Activated T-cell treated with anti-CD3 and anti-CD28 coated beads for 1 hour (primary cell): ENCODE data around the gene MEST.
"Not testable (repeated sequence)": the region's sequence is repeated elsewhere in the genome, so short reads cannot be mapped to it uniquely, and the experiment has no call there.

Experiments used
- DNase-seq: peaks from one replicate; pipeline ENCODE4 v3.0.0-alpha.2; 2020; ENCODE audit warnings: low read depth

MEST gene

DNA sequence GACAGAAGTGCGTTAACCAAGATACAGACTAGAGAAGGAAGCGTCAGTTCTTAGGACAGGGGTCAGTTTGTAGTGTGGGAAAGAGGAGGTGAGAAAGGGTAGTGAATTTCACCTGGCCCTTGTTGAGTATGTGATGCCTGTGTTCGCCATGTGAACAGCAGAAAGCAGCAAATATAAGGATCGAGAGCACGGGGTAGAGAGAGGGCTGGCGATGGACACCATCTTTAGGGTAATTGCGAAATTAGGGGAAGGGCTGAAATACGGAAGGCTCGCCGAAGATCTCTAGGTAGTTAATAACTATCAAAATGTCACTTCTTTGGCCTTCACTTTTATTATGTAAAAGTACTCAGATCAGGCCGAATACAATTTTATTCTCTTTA lies 6.2 kb upstream of the MEST start:
- no peak for DNase-seq

- peak; percentile 28 for DNase-seq
Measured at GRCh38 chr7:130486114-130486953, 5.6 kb upstream of the MEST start.

DNA sequence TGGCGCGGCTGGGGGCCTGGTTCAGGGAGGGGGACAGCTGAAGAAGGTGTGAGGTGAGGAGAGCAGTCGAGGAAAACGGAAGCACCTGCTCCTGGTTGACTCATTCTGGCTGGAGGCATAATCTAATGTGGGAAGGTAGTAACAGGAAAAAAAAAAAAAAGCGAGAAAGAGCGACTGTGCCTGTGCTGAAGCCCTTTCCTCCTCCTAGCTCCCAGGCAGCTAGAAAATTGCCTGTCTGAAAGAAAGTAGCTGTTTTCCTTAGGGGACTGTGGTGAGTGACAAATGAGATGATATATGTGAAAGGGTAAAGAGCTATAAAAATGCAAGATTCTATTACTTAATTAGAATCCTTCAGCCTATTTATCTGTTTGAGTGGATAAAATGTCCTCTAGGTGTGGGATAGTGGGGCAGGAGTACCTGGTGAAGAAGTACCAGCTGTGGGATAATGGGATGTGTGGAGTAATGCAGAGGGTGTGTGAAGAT lies 4.9 kb upstream of the MEST start:
- DNase-seq: no peak

DNA sequence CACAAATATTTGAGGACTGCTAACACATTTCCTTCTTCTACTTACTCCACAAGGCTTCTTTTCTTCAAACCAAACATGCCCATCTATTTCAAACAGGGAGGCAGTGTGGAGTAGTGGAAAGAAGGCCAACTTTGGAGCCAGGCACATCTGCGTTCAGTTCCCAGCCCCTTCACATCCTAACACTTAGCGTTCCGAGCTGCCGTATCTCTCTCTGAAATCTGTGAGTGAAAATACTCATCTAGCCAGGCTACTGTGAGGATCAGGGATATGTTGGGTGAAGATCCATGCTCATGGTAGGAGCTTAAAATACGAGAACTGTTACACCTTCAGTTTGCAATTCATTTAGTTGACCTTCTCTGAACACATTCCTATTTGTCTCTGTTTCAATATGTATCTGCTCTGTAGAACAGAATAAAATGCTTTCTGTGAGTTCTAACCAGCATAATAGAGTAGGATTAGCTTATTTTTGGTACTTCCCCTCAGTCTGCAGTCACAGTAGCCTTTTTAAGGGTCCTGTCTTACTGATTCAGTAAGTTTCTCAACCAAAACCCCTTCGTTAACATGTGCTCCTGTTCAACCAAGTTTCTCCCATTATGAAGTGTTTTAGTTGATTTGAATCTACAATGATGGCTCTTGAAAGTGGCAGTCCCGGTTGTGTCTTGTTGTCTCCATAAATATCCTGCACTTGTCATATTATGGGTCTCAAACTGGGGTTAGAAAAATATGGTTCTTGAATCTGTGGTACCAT lies 3.3 kb upstream of the MEST start:
- DNase-seq: no peak

GRCh38 chr7:130489140-130489983 lies 2.5 kb upstream of the MEST start:
- no peak for DNase-seq

DNA sequence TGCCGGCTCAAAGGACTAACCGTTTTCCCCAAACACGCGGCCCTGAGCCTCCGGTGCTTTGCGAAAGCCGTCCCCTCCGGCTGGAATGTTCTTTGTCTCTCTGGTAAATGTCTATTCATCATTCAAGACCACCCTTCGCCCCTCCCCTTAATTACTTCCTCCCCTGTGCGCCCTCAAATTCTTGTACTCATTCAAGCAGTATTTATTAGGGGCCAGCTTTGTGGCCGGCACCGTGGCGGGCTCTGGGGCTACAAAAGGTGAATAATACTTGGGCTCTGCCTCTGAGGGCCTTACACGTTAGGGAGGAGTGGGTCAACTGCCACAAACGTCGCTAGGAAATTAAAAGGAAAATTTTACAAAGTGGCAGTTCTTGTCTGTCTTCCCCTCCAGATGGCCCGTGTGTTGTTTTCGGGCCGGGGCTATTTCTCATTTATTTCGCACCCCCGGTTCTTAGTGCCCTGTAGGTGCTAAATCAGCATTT lies 1.5 kb upstream of the MEST start:
- no peak for DNase-seq

- DNase-seq: no peak
Measured at GRCh38 chr7:130490888-130491804, 739 bp upstream of the MEST start.

DNA sequence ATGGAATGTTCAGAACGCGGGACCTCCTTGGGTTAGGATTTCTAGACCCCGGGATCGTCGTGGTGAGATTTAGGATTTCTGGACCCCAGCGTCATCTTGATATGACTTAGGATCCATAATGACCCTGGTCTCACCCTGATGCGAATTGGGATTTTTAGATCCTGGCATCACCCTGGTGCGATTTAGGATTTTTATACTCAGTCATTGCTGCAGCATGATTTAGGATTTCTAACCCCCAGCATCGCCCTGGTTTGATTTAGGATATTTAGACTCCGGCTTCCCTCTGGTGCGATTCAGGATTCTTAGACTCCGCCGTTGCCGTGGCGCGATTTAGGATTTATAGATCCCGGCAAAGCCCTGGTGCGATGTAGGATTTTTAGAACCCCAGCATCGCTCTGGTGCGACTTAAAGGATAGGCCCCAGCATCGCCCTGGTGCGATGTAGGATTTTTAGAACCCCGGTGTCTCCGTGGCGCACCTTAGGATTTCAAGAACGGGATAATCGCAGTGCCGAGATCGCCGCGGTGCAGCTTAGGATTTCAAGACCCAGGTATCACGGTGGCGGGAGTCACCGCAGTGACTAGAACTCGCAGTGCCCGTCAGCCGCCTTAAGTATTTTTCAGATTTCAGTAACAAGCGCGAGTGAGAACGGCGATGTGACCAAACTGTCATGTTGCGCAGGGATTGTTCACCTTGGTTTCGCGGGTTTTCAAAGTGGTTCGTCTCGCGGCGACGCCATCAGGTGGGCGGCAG lies 814 bp downstream of the MEST start:
- DNase-seq: no peak

- DNase-seq: no peak
Measured at GRCh38 chr7:130493275-130493873, 1.5 kb downstream of the MEST start.

DNA sequence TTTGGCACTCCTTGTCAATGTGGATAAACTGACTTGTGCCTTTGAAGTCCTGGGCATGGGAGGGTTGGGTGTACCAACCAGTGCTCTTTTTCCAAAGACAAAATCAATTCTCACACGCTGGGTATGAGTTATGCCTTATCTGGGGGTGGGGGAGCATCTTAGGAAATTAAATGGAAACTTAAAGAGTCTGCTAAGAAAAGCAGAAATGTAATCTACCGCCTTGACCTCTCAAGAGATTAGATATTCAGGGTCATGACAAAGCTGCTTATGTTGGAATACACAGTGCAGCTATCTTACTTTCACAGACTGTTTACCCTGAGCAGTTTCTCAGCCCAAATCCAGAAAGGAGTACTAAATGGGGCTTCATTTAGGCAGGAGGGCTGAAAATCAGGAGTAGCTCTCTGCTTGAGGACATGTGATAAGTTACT lies 2.6 kb downstream of the MEST start:
- DNase-seq: no peak

DNA sequence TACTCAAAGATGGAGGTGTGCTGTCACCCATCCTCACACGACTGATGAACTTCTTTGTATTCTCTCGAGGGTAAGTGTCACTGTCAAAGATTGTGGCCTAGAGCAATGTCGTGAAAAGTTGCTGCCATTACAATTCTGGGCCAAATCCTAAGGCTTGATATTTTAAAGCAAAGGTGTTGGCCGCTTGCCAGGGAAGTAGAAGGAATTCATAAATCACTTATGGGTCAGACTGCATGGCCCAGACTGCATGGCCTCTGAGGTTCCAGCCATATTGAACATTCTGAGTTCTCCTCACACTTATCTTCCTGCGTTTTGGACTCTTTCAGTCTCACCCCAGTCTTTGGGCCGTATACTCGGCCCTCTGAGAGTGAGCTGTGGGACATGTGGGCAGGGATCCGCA lies 8.6 kb downstream of the MEST start:
- DNase-seq: no peak

DNA sequence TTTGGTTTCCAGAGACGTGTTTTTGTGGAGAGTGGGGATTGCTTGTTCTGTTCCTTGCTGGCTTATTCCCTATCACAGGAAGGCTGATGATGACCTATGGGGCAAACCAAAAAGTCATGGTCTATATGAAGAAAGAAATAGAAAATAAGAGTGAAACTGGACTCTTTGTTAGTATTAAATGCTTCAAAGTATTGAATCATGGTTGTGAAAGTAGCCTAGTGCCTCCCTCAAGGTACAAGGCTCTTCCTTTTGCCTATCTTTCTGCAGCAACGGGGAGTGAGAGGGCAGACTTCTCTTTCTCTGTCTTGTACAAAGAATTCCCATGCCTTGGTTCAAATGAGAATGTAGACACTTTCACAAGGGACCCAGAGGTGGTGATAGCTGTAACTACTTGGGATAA lies 9.0 kb downstream of the MEST start:
- DNase-seq: no peak

GRCh38 chr7:130505753-130506152 lies 13.9 kb downstream of the MEST start:
- no peak for DNase-seq

GRCh38 chr7:130506358-130506757 lies 14.5 kb downstream of the MEST start:
- no peak for DNase-seq

DNA sequence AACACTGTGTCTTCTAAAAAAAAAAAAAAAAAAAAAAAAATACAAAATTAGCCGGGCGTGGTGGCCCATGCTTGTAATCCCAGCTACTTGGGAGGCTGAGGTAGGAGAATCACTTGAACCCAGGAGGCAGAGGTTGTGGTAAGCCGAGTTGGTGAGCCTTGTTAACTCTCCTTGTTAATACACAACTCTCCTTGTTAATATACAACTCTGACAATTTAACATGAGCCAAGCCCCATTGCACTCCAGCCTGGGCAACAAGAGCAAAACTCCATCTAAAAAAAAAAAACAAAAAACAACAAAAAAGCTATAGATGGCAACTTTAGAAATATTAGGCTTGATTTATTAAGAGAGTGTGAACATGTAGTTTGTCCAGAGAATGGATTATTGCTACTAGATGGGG lies 20.2 kb downstream of the MEST start:
- DNase-seq: not testable (repeated sequence)

- no peak for DNase-seq
Measured at GRCh38 chr7:130513447-130513846, 21.6 kb downstream of the MEST start.

- DNase-seq: no peak
Measured at GRCh38 chr7:130515315-130516040, 23.6 kb downstream of the MEST start.

- DNase-seq: no peak
Measured at GRCh38 chr7:130521258-130521951, 29.5 kb downstream of the MEST start.
